ENCODE data around the gene TENT5C. TPM values are rescaled to one million over a fixed set of nuclear protein-coding genes. Genes with fewer than 3 reads are reported as not detected.

The TENT5C gene
- total RNA-seq, 1 experiment from 2014 or later = 1.4 TPM

DNA sequence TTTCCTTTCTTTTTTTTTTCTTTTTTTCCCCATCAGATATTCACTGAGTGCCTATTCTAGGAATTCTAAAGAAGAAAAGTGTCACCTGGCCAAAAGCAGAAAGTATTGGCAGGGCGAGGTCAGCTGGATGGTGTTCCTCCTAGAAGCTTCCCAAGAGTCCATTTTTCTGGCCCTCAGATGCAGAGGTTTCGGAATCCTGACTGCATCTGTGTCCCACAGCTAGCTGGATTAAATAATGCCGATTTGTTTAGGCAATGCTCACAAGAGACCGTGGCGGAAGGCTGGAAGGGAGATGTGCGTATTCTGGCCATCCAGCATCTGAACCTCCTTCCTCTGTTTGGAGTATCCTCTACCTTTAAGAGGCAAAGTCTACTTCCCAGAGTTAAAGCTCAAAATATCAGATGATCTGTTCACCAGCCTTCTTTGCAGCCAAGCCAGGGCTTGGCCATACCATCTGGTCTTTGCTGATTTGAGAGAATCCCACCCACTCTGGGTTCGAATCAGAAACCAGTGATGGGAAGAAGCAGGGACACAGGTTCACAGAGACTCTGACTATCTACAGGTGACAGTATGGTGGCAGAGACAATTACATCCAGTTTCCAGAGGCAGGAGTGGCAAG is 5.4 kb upstream of the TENT5C start:
- Histone ChIP-seq H3K9me3 (ENCODE audit: control insufficient read depth in 1 of 2, insufficient read depth in 1 of 2, low read depth in 1 of 2, low read length in 2 of 2) (no peaks in the 10 kb centered on the region), H3K27ac (ENCODE audit: low read depth, low read length) (no peak overlapping the region), H3K4me1 (ENCODE audit: control insufficient read depth in 1 of 2, insufficient read depth in 2 of 2, low read length in 2 of 2) (peaks cover 5 to 6% of the 10 kb centered on the region in 2 experiments; a peak in 3 of 4 replicates), H3K4me3 (replicated peaks in 1 of 2; ENCODE audit: low read depth in 1 of 2, low read length in 2 of 2) (no peak overlapping the region), H3K9me2 (ENCODE audit: insufficient read depth) (no peaks in the 10 kb centered on the region), H4K20me1 (ENCODE audit: insufficient read depth) (no peaks in the 10 kb centered on the region), H3K27me3 (ENCODE audit: insufficient read depth, low read length) (no peaks in the 10 kb centered on the region), H2AFZ (ENCODE audit: low read depth, low read length, poor library complexity, severe bottlenecking) (no peak overlapping the region), H3K36me3 (ENCODE audit: control insufficient read depth in 1 of 2, insufficient read depth in 2 of 2, low read length in 2 of 2) (no peaks in the 10 kb centered on the region), H3K9ac (ENCODE audit: low read length) (no peak overlapping the region), H3K79me2 (ENCODE audit: insufficient read depth, low read length) (no peaks in the 10 kb centered on the region), H3K4me2 (ENCODE audit: low read length) (no peak overlapping the region)
- ATAC-seq (no peak), DNase-seq (ENCODE audit: low read depth, low spot score) (no peak)
- intact Hi-C loops (cut with micrococcal nuclease) = no loop called here
- POLR2A ChIA-PET = no interaction called here
- BruUV-seq (replicated peaks) = no TSS peak
- RAD21 ChIA-PET (ENCODE audit: low non-redundant PET in 1 of 2, low total read pairs in 2 of 2, uncharacterized antibody in 2 of 2, unreplicated experiment in 2 of 2) = no interaction called here
- CTCF ChIA-PET = no interaction called here
- no peak for TF ChIP-seq TCF7L2 (IDR thresholded peaks at IDR 0.05; ENCODE audit: borderline replicate concordance, extremely low read depth, insufficient read depth, insufficient read length)
- no peak for TF ChIP-seq EZH2 (IDR thresholded peaks at IDR 0.05)
- TF ChIP-seq POLR2AphosphoS5 (IDR thresholded peaks at IDR 0.05; ENCODE audit: low read depth, low read length) = no peak
- TF ChIP-seq JUND (IDR thresholded peaks at IDR 0.05) = no peak
- TF ChIP-seq SP1 (IDR thresholded peaks at IDR 0.05; ENCODE audit: low read depth) = no peak
- no peak for TF ChIP-seq POLR2A (IDR thresholded peaks at IDR 0.05; ENCODE audit: borderline replicate concordance, extremely low read depth, insufficient read depth, insufficient read length)
- TF ChIP-seq CEBPB (IDR thresholded peaks at IDR 0.05; ENCODE audit: low read depth) = no peak
- TF ChIP-seq SIN3A (IDR thresholded peaks at IDR 0.05; ENCODE audit: low read depth) = no peak

DNA sequence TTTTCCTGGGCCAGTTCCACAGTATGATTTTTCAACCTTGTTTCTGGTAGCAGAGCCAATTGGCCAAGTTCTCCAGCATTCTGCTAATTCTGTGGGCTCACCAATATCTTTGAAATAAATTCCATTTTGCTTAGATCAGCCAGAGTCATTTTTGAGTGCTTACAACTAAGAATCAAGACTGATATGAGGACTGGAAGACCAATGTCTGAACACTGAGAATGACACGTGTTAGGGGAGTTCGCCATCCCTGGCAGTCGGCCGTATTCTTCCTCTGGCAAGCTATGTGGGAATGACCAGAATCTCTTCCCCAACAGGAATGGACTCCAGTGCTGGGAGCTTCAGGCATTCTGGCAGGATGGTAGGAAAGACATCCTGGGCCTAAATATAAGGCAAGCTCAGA is 4.9 kb upstream of the TENT5C start:
- H3K4me3 ChIP-seq (replicated peaks in 1 of 2; ENCODE audit: low read depth in 1 of 2, low read length in 2 of 2) = no peak overlapping the region
- no peaks in the 10 kb centered on the region for H3K79me2 ChIP-seq (ENCODE audit: insufficient read depth, low read length)
- no peaks in the 10 kb centered on the region for H4K20me1 ChIP-seq (ENCODE audit: insufficient read depth)
- no peak overlapping the region for H3K27ac ChIP-seq (ENCODE audit: low read depth, low read length)
- peaks cover 5 to 8% of the 10 kb centered on the region in 2 experiments; a peak in 3 of 4 replicates for H3K4me1 ChIP-seq (ENCODE audit: control insufficient read depth in 1 of 2, insufficient read depth in 2 of 2, low read length in 2 of 2)
- no peaks in the 10 kb centered on the region for H3K9me3 ChIP-seq (ENCODE audit: control insufficient read depth in 1 of 2, insufficient read depth in 1 of 2, low read depth in 1 of 2, low read length in 2 of 2)
- DNase-seq (ENCODE audit: low read depth, low spot score) = no peak
- intact Hi-C loops (cut with micrococcal nuclease) = no loop called here
- no peak overlapping the region for H3K4me2 ChIP-seq (ENCODE audit: low read length)
- ChIA-PET RAD21 (ENCODE audit: low non-redundant PET in 1 of 2, low total read pairs in 2 of 2, uncharacterized antibody in 2 of 2, unreplicated experiment in 2 of 2) (no interaction called here), POLR2A (no interaction called here), CTCF (no interaction called here)
- H3K9ac ChIP-seq (ENCODE audit: low read length) = no peak overlapping the region
- BruUV-seq (replicated peaks) = no TSS peak
- no peaks in the 10 kb centered on the region for H3K27me3 ChIP-seq (ENCODE audit: insufficient read depth, low read length)
- no peak for ATAC-seq
- H2AFZ ChIP-seq (ENCODE audit: low read depth, low read length, poor library complexity, severe bottlenecking) = no peak overlapping the region
- no peaks in the 10 kb centered on the region for H3K9me2 ChIP-seq (ENCODE audit: insufficient read depth)
- TF ChIP-seq POLR2A (IDR thresholded peaks at IDR 0.05; ENCODE audit: borderline replicate concordance, extremely low read depth, insufficient read depth, insufficient read length) = no peak
- no peak for TF ChIP-seq ELF1 (IDR thresholded peaks at IDR 0.05; ENCODE audit: borderline replicate concordance, low read depth)
- TF ChIP-seq ZNF274 (IDR thresholded peaks at IDR 0.05; ENCODE audit: low read depth, low read length) = no peak
- no peak for TF ChIP-seq SRF (IDR thresholded peaks at IDR 0.05; ENCODE audit: low read depth)
- no peak for TF ChIP-seq YY1 (IDR thresholded peaks at IDR 0.05; ENCODE audit: extremely low read depth, insufficient replicate concordance, low read depth, low read length)
- H3K36me3 ChIP-seq (ENCODE audit: control insufficient read depth in 1 of 2, insufficient read depth in 2 of 2, low read length in 2 of 2) = no peaks in the 10 kb centered on the region
